HEK293 (cell line): Measurements from ENCODE around the gene SHISA9.

ENCODE experiments used
- CTCF ChIA-PET: fragments of 350-600 bp; formaldehyde crosslinking; extraction: SDS; loops from one replicate; lab custom pipeline; 2021; ENCODE audit warnings: antibody characterized with exemption; lab: Yijun Ruan, JAX
- POLR2A ChIA-PET: fragments of 300-600 bp; formaldehyde crosslinking; extraction: SDS; loops from one replicate; lab custom pipeline; 2020; ENCODE audit warnings: antibody characterized with exemption, inconsistent platforms; lab: Yijun Ruan, JAX
- H3K27ac ChIP-seq: fragments of 200-500 bp; sonication (Bioruptor generic); 2 replicates; pipeline ENCODE4 v1.5.1; 2014; ENCODE audit warnings: low read depth, low read length, control low read depth, inconsistent platforms; ENCODE audit errors: extremely low read depth
- H3K36me3 ChIP-seq, 2 experiments: fragments of 200-500 bp in 1 of 2; sonication (Bioruptor generic) in 1 of 2; 1 replicate in 1 of 2; 2 replicates in 1 of 2; pipeline ENCODE4 v1.5.1; 2014 to 2017; ENCODE audit warnings: inconsistent platforms in 2 of 2, low read length in 2 of 2; ENCODE audit not compliant: control insufficient read depth in 2 of 2, insufficient read depth in 1 of 2
- H3K4me1 ChIP-seq: fragments of 200-500 bp; sonication (Bioruptor generic); 2 replicates; pipeline ENCODE4 v1.5.1; 2014; ENCODE audit warnings: mild to moderate bottlenecking, low read length, inconsistent platforms; ENCODE audit not compliant: control insufficient read depth, insufficient read depth
- H3K4me3 ChIP-seq: 2 replicates; pipeline ENCODE4 v1.5.1; 2011; ENCODE audit warnings: low read depth, mild to moderate bottlenecking, control low read depth, low read length, moderate library complexity
- H3K9me3 ChIP-seq: fragments of 200-500 bp; sonication (Bioruptor generic); 2 replicates; pipeline ENCODE4 v1.5.1; 2014; ENCODE audit warnings: low read depth, low read length, inconsistent platforms; ENCODE audit not compliant: control insufficient read depth, insufficient read depth
- GLI2 ChIP-seq: fragments of 450-650 bp; formaldehyde crosslinking; IDR thresholded peaks from 2 replicates; pipeline ENCODE4; 2017; ENCODE audit warnings: missing biosample characterization, missing genetic modification characterization, low read depth, borderline replicate concordance
- GLIS1 ChIP-seq: fragments of 450-650 bp; formaldehyde crosslinking; IDR thresholded peaks from 2 replicates; pipeline ENCODE4 v1.5.1; 2016; ENCODE audit warnings: missing biosample characterization, missing genetic modification characterization
- IKZF3 ChIP-seq: fragments of 450-650 bp; IDR thresholded peaks from 2 replicates; pipeline ENCODE4 v1.5.0; 2018; ENCODE audit warnings: missing biosample characterization, mild to moderate bottlenecking, missing genetic modification characterization, moderate library complexity
- KLF16 ChIP-seq: fragments of 450-650 bp; formaldehyde crosslinking; IDR thresholded peaks from 2 replicates; pipeline ENCODE4 v1.5.1; 2017; ENCODE audit warnings: missing biosample characterization, missing genetic modification characterization
- PBX3 ChIP-seq: sonication (generic); formaldehyde crosslinking; IDR thresholded peaks from 2 replicates; pipeline ENCODE4 v1.8.1; 2022; ENCODE audit warnings: mild to moderate bottlenecking, moderate library complexity, missing genetic modification reagents
- RBAK ChIP-seq: fragments of 450-650 bp; formaldehyde crosslinking; IDR thresholded peaks from 2 replicates; pipeline ENCODE4 v1.5.1; 2016; ENCODE audit warnings: missing biosample characterization, missing genetic modification characterization
- SETDB1 ChIP-seq: IDR thresholded peaks from one replicate; pipeline ENCODE4 v1.6.1; 2017; ENCODE audit warnings: mild to moderate bottlenecking, low read length, moderate library complexity, mixed read lengths; ENCODE audit not compliant: insufficient read length
- ZBTB48 ChIP-seq: fragments of 450-650 bp; formaldehyde crosslinking; IDR thresholded peaks from 2 replicates; pipeline ENCODE4 v1.5.1; 2016; ENCODE audit warnings: missing biosample characterization, missing genetic modification characterization
- ZBTB8A ChIP-seq: fragments of 450-650 bp; formaldehyde crosslinking; IDR thresholded peaks from 2 replicates; pipeline ENCODE4 v1.5.1; 2016; ENCODE audit warnings: missing biosample characterization, missing genetic modification characterization
- ZFP3 ChIP-seq: fragments of 450-650 bp; formaldehyde crosslinking; IDR thresholded peaks from 2 replicates; pipeline ENCODE4 v1.5.1; 2016; ENCODE audit warnings: low read depth, missing biosample characterization, missing genetic modification characterization
- ZIC2 ChIP-seq: fragments of 450-650 bp; formaldehyde crosslinking; IDR thresholded peaks from 2 replicates; pipeline ENCODE4 v1.5.1; 2016; ENCODE audit warnings: missing biosample characterization, missing genetic modification characterization
- ZNF10 ChIP-seq: fragments of 450-650 bp; formaldehyde crosslinking; IDR thresholded peaks from 2 replicates; pipeline ENCODE4 v1.5.1; 2017; ENCODE audit warnings: missing biosample characterization, missing genetic modification characterization
- ZNF121 ChIP-seq: fragments of 450-650 bp; formaldehyde crosslinking; IDR thresholded peaks from 2 replicates; pipeline ENCODE4 v1.5.1; 2016; ENCODE audit warnings: missing biosample characterization, missing genetic modification characterization
- ZNF132 ChIP-seq: fragments of 450-650 bp; formaldehyde crosslinking; IDR thresholded peaks from 2 replicates; pipeline ENCODE4 v1.5.1; 2017; ENCODE audit warnings: missing biosample characterization, missing genetic modification characterization, borderline replicate concordance
- ZNF140 ChIP-seq: fragments of 450-650 bp; formaldehyde crosslinking; IDR thresholded peaks from 2 replicates; pipeline ENCODE4 v1.5.1; 2016; ENCODE audit warnings: missing biosample characterization, missing genetic modification characterization
- ZNF157 ChIP-seq: fragments of 450-650 bp; formaldehyde crosslinking; IDR thresholded peaks from 2 replicates; pipeline ENCODE4 v1.5.1; 2016; ENCODE audit warnings: missing biosample characterization, missing genetic modification characterization
- ZNF174 ChIP-seq: fragments of 450-650 bp; formaldehyde crosslinking; IDR thresholded peaks from 2 replicates; pipeline ENCODE4 v1.5.0; 2017; ENCODE audit warnings: missing biosample characterization, mild to moderate bottlenecking, missing genetic modification characterization
- ZNF2 ChIP-seq: fragments of 450-650 bp; formaldehyde crosslinking; IDR thresholded peaks from 2 replicates; pipeline ENCODE4 v1.5.1; 2016; ENCODE audit warnings: missing biosample characterization, missing genetic modification characterization
- ZNF221 ChIP-seq: fragments of 450-650 bp; formaldehyde crosslinking; IDR thresholded peaks from 2 replicates; pipeline ENCODE4 v1.5.1; 2017; ENCODE audit warnings: missing biosample characterization, missing genetic modification characterization, borderline replicate concordance
- ZNF248 ChIP-seq: fragments of 450-650 bp; formaldehyde crosslinking; IDR thresholded peaks from 2 replicates; pipeline ENCODE4 v1.5.1; 2017; ENCODE audit warnings: missing biosample characterization, missing genetic modification characterization
- ZNF423 ChIP-seq: fragments of 450-650 bp; formaldehyde crosslinking; IDR thresholded peaks from 2 replicates; pipeline ENCODE4 v1.5.1; 2016; ENCODE audit warnings: missing biosample characterization, missing genetic modification characterization
- ZNF561 ChIP-seq: fragments of 450-650 bp; IDR thresholded peaks from 2 replicates; pipeline ENCODE4 v1.5.1; 2018; ENCODE audit warnings: missing biosample characterization, missing genetic modification characterization, borderline replicate concordance
- ZNF596 ChIP-seq: fragments of 450-650 bp; IDR thresholded peaks from 2 replicates; pipeline ENCODE4 v1.5.0; 2018; ENCODE audit warnings: missing biosample characterization, mild to moderate bottlenecking, missing genetic modification characterization, moderate library complexity
- ZNF624 ChIP-seq: fragments of 450-650 bp; formaldehyde crosslinking; IDR thresholded peaks from 2 replicates; pipeline ENCODE4 v1.5.1; 2017; ENCODE audit warnings: missing biosample characterization, missing genetic modification characterization
- ZNF626 ChIP-seq: fragments of 450-650 bp; sonication (Bioruptor Pico); formaldehyde crosslinking; IDR thresholded peaks from 2 replicates; pipeline ENCODE4 v1.5.1; 2018; ENCODE audit warnings: missing biosample characterization, missing genetic modification characterization, inconsistent platforms
- ZNF639 ChIP-seq: fragments of 450-650 bp; formaldehyde crosslinking; IDR thresholded peaks from 2 replicates; pipeline ENCODE4 v1.5.1; 2016; ENCODE audit warnings: missing biosample characterization, missing genetic modification characterization
- ZNF768 ChIP-seq: fragments of 450-650 bp; formaldehyde crosslinking; IDR thresholded peaks from 2 replicates; pipeline ENCODE4 v1.5.1; 2018; ENCODE audit warnings: missing biosample characterization, mild to moderate bottlenecking, missing genetic modification characterization
- ZNF776 ChIP-seq: fragments of 450-650 bp; formaldehyde crosslinking; IDR thresholded peaks from 2 replicates; pipeline ENCODE4 v1.5.0; 2017; ENCODE audit warnings: missing biosample characterization, missing genetic modification characterization, borderline replicate concordance
- ZNF830 ChIP-seq: fragments of 450-650 bp; IDR thresholded peaks from 2 replicates; pipeline ENCODE4 v1.5.0; 2018; ENCODE audit warnings: missing biosample characterization, missing genetic modification characterization, low read depth, mild to moderate bottlenecking, moderate library complexity
- ZNF837 ChIP-seq: fragments of 450-650 bp; formaldehyde crosslinking; IDR thresholded peaks from 2 replicates; pipeline ENCODE4 v1.5.1; 2016; ENCODE audit warnings: missing biosample characterization, missing genetic modification characterization
- ZSCAN16 ChIP-seq: fragments of 450-650 bp; formaldehyde crosslinking; IDR thresholded peaks from 2 replicates; pipeline ENCODE4 v1.5.1; 2016; ENCODE audit warnings: missing biosample characterization, missing genetic modification characterization
- TF ChIP-seq, protein P1 (sequence below): fragments of 450-650 bp; IDR thresholded peaks from 2 replicates; pipeline ENCODE4 v1.5.1; 2018; ENCODE audit warnings: missing biosample characterization, missing genetic modification characterization

Gene SHISA9

DNA sequence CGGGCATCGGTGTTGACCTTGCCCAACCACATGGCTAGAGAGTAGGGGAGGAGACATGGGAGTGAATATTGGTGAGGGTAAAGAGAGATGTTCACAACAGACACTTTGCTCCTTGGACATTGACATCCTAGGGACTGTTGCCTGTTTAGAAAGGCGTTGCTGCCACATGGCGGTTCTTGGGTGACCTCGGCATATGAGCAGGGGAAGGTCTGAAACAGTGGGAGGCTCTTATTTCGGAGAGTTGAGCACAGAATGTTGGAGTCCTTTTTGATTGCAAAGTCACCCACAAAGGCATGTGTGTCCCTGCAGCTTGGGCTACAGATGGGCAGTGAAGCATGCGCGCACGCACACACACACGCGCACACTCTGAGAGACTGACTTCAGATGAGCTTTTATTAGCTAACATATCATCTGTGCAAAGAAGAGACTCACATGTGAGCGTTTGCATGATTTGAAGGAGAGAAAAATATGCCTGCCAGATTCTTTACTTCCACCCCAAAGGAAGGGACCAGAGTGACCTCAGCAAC, 104.4 kb downstream of the SHISA9 start:
- no peaks in the 10 kb centered on the region for H3K4me1 ChIP-seq
- CTCF ChIA-PET, result no interaction called here
- H3K4me3 ChIP-seq, result no peak overlapping the region
- no peak for TF ChIP-seq ZNF624 (tag by site-specific recombination)
- no peak for TF ChIP-seq ZNF423 (tag by site-specific recombination)
- TF ChIP-seq ZFP3 (tag by site-specific recombination), result no peak
- TF ChIP-seq ZNF221 (tag by site-specific recombination), result no peak
- TF ChIP-seq, protein P1, sequence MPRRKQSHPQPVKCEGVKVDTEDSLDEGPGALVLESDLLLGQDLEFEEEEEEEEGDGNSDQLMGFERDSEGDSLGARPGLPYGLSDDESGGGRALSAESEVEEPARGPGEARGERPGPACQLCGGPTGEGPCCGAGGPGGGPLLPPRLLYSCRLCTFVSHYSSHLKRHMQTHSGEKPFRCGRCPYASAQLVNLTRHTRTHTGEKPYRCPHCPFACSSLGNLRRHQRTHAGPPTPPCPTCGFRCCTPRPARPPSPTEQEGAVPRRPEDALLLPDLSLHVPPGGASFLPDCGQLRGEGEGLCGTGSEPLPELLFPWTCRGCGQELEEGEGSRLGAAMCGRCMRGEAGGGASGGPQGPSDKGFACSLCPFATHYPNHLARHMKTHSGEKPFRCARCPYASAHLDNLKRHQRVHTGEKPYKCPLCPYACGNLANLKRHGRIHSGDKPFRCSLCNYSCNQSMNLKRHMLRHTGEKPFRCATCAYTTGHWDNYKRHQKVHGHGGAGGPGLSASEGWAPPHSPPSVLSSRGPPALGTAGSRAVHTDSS (tag by site-specific recombination), result no peak
- TF ChIP-seq ZNF140, result no peak
- no peak for TF ChIP-seq ZBTB48 (tag by site-specific recombination)
- no peak for TF ChIP-seq GLIS1
- TF ChIP-seq ZNF776, result no peak
- TF ChIP-seq GLI2 (tag by site-specific recombination), result no peak
- TF ChIP-seq KLF16 (tag by site-specific recombination), result no peak
- no peak for TF ChIP-seq ZBTB8A (tag by site-specific recombination)
- no peak for TF ChIP-seq ZNF121 (tag by site-specific recombination)
- no peak for TF ChIP-seq ZNF2
- TF ChIP-seq, all 188 proteins: peak for 0
- POLR2A ChIA-PET, result no interaction called here
- no peak overlapping the region for H3K27ac ChIP-seq
- H3K9me3 ChIP-seq, result no peaks in the 10 kb centered on the region
- H3K36me3 ChIP-seq, result no peaks in the 10 kb centered on the region

GRCh38 chr16:13012601-13013000, 111.2 kb downstream of the SHISA9 start:
- ChIA-PET CTCF (interaction anchor here (0.7 kb wide), 1 partner anchor 101 kb away, joined by 3 read pairs; no protein-coding TSS in a partner anchor), POLR2A (no interaction called here)
- H3K9me3 ChIP-seq, result no peaks in the 10 kb centered on the region
- H3K4me3 ChIP-seq, result no peak overlapping the region
- no peaks in the 10 kb centered on the region for H3K4me1 ChIP-seq
- TF ChIP-seq ZNF768 (tag by site-specific recombination) (no peak), ZNF830 (tag by site-specific recombination) (no peak)
- no peaks in the 10 kb centered on the region for H3K36me3 ChIP-seq
- H3K27ac ChIP-seq, result no peak overlapping the region

DNA sequence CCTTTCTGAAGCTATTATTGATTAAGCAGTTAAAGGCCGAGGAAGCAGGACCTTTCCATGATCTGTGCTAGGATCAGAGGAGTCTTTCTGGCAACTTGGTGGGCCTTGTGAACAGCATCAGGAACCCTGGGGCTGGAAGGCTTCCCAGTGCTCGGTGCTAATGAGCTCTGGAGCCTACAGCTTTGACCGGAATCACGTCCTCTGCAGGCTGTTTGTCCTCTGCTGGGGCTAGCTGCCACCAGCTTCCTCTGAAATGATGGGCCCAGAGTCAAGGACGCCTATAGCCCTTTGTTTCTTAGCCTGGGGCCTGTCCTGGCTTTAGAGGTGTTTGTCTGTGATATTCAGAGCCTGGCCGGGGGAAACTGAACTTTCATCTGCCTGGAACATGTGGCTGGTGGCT, 111.6 kb downstream of the SHISA9 start:
- ChIA-PET CTCF (interaction anchor here (0.7 kb wide), 1 partner anchor 102 kb away, joined by 3 read pairs; no protein-coding TSS in a partner anchor), POLR2A (no interaction called here)
- no peak overlapping the region for H3K27ac ChIP-seq
- no peaks in the 10 kb centered on the region for H3K36me3 ChIP-seq
- no peaks in the 10 kb centered on the region for H3K9me3 ChIP-seq
- H3K4me3 ChIP-seq, result no peak overlapping the region
- H3K4me1 ChIP-seq, result no peaks in the 10 kb centered on the region
- TF ChIP-seq ZNF768 (tag by site-specific recombination) (no peak), ZIC2 (tag by site-specific recombination) (no peak), ZNF561 (tag by site-specific recombination) (no peak), ZNF132 (tag by site-specific recombination) (no peak), ZNF596 (tag by site-specific recombination) (no peak), ZNF248 (tag by site-specific recombination) (no peak), ZSCAN16 (tag by site-specific recombination) (no peak), SETDB1 (no peak), ZNF639 (no peak), ZNF626 (no peak), ZNF157 (tag by site-specific recombination) (no peak), ZNF10 (tag by site-specific recombination) (no peak), ZNF221 (tag by site-specific recombination) (no peak), PBX3 (CRISPR knock-in tag) (no peak), ZNF174 (no peak), RBAK (tag by site-specific recombination) (no peak), ZNF837 (tag by site-specific recombination) (no peak), IKZF3 (tag by site-specific recombination) (no peak)
